Left hindlimb (tissue), 1 donor: ENCODE results near the gene IGFBP7.

Source experiments
- DNase-seq: peaks from one replicate; pipeline ENCODE4 v3.0.0-alpha.2; 2018

IGFBP7 gene

DNA sequence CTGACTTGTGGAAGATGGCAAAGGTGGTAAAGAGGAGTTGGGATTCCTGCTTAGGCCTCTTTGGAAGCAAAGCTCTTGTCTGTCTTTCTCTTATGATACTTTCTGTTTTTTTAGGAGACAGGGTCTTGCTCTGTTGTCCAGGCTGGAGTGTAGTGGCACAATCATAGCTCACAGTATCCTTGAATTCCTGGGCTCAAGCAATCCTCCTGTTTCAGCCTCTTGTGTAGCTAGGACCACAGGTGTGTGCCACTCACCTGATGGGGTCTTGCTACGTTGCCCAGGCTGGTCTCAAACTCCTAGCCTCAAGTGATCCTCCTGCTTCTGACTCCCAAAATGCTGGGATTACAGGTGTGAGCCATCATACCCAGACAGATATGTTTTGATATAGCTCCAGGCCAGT is 19.3 kb upstream of the IGFBP7 start:
- DNase-seq: no peak

DNA sequence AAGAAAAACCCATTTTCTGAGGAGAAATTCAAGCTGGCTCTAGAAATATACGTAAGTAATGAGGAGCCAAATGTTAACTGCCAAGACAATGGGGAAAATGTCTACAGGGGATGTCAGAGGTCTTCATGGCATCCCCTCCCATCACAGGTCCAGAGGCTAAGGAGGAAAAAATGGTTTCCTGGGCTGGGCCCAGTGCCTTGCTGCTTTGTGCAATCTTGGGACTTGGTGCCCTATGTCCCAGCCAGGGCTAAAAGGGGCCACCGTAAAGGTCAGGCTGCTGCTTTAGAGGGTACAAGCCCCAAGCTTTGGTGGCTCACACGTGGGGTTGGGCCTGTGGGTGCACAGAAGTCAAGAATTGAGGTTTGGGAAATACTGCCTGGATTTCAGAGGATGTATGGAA is 17.2 kb upstream of the IGFBP7 start:
- no peak for DNase-seq

DNA sequence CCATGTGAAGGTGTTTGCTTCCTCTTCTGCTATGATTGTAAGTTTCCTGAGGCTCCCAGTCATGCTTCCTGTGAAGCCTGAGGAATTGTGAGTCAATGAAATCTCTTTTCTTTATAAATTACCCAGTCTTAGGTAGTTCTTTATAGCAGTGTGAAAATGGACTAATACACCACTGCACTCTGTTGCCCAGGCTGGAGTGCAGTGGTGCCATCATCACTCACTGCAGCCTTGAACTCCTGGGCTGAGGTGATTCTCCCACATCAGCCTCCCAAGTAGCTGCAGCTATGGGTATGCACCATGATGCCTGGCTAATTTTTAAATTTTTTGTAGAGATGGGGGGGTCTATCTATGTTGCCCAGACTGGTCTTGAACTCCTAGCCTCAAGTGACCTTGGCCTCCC is 15.8 kb upstream of the IGFBP7 start:
- no peak for DNase-seq

DNA sequence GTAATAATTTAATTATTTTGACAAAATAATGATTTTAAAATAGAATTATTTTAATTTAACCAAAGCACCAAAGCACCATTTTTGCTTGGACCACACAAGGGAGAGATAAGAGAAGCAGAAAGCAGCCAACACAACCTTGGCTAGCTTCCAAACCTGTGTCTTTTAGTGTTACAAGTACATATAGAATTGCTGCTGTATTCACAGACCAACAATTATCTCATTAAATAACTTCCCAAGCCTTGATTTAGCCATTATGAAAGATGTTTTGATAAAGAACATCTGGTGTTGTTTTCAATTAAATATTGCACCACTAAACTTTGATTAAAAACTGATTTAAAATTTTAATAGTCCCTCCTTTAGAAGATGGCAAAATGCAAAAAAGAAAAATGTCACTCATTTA is 14.0 kb upstream of the IGFBP7 start:
- DNase-seq: no peak

DNA sequence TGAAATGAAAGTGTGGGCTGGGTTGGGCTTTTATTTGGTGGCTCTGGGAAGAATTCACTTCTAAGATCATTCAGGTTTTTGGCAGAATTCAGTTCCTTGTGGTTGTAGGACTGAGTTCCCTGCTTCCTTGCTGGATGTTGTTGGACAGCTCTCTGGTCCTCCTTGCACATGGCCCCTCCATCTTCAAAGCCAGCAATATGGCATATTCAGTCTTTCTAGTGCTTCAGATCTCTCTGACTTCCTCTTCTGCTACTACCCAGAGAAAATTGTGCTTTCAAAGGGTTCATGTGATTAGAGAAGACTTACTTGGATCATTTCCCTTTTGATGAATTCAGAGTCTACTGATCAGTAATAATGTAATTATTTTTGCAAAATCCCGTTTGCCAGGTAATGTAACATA is 12.8 kb upstream of the IGFBP7 start:
- no peak for DNase-seq

DNA sequence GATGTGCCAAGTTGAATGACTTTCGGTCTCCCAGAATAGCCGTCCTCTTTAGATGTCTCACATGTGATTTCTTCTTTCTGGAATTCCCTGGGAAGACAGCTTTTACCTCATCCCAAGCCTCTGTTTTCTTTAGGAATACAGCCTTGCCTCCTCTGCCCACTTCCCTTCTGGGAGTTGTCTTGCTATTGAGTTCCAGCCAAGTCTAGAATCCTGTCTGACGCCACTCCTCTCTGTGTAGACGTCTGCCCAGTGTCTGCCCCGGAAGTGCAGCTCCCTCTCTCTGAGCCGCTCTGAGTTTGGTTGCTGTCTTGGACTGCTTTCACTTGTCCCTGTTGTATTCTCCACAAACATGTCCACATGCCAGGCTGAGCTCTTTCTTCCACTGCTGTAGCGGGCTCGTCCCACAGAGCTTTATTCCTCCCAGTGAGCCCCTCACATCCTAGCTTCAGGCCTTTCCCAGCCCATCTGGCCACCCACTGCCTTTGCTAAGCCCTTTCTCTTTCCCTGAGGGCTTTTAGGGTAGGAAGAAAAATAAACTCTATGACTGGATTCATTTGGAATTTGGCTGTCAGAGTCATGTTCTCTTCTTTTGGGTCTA is 9.0 kb upstream of the IGFBP7 start:
- DNase-seq: peak; percentile 67

DNA sequence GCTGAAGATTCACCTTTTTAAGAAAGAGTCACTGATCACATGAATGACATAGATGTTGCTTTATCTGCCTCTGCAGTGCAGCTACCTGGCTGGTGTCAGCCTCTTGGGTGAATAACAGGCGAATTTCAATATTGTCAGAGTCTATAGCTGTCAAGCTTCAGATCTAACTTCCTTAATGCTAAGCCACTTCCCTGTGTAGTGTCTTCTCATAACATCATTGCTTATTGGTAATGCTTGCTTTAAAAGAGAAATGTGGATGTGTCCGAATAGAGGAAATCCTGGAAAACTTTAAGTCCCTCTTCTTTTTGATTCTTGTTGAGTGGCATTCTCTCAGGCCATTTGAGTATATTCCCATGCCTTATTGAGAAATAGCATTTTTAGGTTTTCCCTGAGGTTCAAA is 7.3 kb upstream of the IGFBP7 start:
- no peak for DNase-seq

DNA sequence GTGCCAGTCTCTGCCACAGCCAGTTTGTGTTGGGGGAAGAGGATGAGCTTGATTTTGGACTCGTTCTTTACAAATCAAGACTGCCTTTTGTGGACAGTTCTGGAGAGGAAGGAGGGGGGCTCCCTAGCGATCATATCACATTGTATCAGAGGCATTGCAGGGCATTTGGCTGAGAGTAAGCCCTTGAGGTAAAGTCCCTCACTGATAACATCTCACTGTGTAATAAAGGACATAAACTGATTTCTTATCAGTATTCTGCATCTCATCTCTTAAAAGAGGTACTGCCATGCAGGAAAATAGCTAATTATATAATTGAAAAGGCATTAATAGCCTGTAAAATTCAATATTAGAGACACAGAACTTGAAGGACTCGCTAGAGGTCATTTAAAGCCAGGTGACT is 6.1 kb upstream of the IGFBP7 start:
- DNase-seq: no peak

DNA sequence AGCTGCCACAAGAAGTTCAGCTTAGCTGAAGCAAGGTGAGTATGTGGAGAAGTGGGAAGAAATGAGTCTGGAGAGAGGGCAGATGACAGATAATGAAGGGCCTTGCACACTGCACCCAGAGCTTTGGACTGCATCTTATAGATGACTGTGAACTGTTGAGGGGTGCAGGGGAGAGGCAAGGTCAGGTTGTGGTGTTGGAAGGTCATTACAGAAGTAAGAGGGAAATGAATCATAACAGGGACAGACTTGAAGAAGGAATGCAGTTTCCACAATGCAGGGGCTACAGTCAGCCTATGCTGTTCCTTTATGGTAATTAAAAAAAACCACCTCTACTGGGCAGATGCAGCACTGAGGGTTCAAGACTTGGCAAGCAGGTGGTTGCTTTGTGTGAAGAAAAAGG is 4.8 kb upstream of the IGFBP7 start:
- no peak for DNase-seq

DNA sequence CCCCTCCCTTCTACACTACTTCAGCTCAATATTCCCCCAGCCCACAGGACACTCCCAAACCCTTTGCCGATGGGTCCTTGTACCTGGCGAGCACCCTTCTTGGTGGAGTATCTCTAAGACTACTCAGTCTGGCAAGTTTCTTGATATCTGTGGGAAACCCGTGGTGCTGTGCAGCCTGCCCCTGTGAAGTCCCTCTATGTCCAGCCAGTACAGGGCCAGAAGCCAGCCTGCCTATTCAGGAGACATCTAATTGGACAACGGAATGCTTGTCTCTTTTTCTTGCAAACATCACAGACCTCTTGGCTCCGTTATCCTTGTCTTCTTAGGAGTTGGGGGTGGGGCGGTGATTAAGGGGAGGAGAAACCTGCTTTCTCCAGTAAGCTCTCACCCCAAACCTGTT is 3.7 kb upstream of the IGFBP7 start:
- DNase-seq: no peak

DNA sequence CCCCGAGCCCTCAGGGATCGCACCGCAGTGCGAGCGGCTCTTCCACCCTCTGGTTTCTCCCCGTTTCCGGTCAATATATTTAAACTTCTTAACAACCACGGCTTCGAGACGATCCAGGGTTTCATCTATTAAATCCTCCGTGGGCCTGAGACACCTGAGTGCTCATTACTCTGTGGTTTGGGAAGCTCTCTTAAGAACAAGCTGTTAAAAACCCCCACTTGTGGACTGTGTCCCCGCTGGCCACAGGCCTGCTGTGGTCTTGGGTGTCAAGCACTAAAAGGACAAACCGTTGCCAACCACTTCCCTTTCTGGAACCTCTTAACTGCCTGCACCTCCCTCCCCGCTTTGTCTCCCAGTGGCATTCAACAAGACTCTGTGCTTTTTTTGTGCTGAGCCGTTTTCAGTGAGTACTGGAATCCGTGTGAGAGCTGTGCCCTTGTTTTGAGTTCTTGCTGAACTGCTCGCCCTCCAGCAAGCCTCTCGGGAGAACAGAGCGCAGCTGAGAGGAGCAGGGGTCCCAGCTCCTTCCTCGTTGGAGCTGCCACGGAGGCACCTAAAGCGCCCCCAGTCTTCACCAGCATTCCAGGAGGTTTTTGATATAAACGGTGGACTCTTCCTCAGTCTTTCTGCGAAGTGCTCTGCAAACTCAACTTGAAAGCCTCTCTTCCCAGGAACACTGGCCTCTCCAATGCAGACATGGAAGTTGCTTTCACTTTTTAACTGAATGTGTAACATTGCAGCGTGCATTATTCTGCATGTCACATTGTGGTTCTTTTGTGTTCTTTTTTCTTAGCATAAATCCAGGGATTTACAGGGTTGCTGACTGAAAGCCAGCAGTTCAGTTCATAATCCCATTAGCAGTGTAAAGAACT is 691 bp upstream of the IGFBP7 start:
- peak; percentile 71 for DNase-seq

DNA sequence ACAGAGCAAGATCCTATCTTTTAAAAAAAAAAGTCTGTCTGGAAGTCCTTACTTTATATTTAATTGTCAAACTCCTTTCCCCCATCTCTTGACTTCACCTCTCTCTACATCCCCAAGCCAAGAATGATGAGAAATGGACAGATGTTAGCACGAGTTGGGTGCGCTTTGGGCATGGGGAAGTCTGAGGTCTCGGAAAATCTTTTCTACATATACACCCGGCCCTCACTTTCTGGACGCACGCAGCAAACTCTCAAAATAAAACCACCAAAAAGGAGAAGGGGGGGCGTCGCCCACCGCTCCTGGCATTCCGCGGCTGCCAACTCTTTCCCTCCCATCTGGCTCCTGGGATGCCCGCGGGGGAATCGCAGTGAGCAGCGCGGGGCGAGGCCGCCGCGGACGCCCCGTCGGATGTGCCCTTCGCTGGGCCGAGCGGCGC is 756 bp downstream of the IGFBP7 start:
- DNase-seq: no peak

DNA sequence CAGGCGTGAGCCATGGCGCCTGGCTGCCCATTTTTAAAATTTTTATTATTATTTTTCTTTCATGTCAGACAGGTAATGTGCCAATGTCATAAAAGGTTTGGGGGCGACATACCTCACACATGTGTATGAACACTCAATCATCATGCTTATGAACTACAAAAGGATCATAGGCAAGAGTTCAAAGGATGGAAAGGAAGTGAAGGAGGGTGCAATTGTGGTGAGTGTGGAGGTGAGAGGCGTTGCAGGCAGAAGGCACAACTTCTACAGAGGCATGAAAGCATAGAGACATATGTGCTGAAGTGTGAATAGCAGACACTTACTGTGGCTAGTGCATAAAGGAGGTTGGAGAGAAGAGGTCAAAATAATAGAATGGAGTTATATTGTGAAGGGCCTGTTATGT is 4.0 kb downstream of the IGFBP7 start:
- no peak for DNase-seq

DNA sequence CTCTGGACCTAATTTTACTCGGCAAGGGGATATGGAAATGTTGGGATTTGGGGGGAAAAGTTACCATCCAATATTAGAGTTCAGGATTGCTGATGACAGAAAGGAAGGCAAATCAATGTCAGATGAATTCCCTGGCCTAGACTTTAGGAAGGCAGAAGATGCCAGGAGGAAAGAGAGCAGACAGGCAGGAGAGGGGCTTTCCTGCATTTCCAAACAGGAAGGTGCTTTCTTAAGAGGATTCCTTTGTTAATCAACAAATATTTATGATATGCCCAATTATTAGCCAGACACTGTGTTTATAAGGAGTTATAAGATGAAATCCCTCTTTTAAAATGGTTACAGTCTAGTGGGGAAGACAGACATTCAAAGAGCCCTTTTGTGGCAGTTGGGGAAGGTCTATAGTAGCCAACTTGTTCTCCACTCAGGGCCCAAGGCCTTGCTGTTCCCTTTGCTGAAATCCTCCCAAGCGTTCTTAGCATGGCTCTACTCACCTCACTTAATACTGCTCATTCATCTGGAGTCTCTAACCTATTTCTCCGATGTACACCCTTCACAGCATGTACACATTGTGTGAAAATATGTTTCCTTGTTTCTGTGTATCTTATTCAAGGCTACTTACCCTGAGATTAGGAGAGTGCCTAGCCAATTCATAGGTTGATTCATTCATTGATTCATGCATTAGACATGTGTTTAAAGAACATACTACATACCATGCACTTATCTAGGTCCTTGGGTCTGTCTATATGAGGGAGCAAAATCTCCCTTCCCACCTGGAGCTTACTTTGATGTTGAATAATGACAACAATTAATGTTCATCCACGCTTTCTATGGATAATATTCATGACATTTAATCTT is 5.3 kb downstream of the IGFBP7 start:
- no peak for DNase-seq

DNA sequence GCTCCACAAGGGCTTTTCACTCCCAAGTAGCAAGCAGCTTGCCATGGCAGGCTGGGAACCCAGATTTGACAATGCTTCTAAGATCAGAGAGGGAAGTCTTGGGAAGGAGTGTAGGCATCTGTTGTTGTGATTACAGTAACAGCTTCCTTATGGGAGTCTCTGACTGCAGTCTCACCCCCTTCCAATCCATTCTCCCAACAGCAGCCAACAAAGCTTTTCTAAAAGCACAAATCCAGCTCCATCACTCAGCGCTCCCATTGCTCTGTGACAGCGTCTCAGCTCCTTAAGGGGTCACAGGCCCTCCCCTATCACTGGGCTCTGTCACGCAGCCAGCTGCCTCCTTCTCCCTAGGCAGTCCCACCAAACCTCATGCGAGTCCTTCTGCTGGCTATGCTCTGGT is 7.1 kb downstream of the IGFBP7 start:
- DNase-seq: no peak

DNA sequence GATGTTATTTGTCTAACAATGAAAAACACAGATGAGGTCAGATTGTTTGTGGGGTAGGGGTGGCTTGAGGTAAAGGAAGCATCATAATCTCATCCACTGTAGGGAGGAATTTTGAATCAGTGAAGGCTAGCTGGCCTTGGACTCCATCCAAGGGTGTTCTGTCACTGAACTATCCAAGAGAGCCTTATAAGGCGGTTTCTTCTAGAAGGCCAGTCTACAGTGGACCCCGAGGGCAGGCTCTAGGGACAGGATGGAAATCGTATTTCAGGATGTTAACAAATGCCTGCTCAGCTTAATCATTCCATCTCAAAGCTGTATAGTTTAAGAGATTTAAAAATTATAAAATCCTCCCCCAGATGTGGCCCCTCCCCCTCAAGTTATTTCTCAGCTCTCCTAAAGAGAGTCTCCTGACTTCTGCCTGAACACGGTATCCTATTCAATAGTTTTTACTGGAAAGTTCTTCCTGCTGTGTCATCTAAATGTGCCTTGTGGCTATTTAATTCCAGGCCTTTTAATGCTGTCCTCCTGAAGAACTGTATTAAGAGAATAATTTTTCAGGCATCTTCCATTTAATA is 8.0 kb downstream of the IGFBP7 start:
- DNase-seq: peak; percentile 69

DNA sequence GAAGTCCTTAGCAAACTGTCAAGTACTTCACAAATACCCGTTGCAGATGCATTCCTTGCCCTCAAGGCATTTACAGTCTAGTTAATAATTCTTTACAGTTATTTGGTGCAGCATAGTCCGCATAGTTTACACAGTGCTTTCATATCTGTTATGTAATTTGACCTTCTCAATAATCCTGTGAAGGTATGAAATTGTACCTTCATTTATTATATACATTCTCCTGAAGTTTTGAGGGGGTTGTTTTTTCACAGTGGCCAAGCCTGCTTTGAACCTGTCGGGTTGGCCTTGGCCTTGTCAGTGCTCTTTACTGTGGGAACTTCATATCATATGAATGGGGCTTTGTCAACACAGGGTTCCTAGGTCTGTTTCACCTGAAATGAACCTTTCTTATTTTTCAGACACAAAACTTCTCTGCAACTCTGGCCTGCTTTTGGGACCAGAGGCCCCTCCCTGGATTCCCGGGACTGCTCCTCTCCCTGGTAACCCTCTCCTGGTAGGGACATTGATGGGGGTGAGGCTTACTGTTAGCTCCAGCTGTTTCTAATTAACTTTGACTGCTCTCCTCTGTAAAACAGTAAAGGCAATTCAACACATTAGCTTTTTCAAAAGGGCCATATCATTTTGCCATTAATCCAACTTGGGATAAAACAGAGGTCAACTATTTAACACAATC is 9.1 kb downstream of the IGFBP7 start:
- DNase-seq: no peak

DNA sequence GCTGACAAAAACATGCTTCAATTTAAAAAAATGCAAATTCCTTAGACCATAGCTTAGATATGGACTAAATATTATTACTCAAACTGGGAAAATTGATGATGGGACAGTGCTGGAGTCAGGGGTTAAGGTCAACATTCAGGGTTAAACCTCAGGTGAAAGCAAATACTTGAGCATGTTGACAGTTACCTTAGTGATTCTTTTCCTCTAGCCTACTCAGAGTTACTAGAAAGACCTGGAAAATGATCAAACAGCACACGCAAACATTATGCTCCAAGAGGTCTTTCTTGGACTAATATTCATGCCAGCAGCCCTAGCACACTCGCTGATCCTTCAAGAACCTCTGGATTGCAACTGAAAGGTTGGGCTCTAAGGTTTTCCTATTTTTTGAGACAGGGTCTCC is 10.8 kb downstream of the IGFBP7 start:
- no peak for DNase-seq

DNA sequence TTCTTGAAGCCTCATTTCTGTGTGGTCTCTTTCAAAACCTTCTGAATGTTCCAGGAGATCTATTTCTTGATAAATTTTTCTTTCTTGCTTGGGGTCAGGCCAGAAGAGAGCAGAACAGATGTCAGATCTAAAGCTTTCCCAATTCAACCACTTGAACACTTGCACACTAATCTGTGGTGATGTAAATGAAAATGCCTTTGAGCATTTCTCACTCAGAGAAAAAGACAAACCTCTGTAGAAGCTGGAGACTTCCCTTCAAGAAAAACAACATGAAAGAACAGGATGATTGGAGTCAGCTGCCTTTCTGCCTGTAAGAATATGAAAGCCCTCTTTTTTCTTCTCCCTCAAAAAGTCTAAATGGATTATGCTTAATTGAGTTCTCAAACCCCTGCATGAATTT is 11.2 kb downstream of the IGFBP7 start:
- no peak for DNase-seq

DNA sequence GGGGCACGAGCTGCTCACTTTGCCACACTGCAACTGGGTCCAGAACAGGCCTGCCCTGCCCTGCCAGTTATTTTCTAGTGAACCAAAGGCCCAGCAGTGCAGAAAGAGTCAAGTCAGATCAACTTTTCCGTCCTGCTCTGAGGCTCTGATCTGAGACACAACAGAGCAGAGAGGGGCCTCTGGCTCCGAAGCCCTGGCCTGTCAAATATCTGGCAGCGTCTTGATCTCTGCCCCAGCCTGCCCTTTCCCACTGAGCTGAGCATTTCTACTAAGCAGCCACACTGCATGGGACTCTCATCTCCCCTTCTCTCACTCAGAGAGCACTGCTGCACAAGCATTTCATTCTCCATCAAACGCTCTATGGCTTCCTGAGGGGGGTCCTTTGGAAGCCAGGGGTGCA is 11.8 kb downstream of the IGFBP7 start:
- DNase-seq: no peak

DNA sequence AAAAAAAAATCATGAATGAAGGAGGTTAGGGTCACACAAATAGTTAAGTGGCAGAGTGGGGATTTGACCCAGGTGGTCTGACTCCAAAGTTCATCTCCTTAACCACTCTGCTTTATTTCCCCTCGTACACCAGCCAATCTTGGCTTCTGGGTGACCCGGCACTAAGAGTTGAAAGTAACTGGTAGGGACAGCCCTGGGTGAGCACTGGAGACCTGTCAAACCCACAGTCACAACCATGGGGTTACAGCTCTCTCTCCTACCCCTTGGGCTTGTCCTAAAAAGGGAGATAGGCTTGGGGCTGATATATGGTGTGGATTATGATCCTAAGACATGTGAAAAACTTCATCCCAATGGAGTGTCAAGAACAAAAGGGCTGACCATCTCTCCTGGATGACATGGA is 12.5 kb downstream of the IGFBP7 start:
- DNase-seq: no peak

DNA sequence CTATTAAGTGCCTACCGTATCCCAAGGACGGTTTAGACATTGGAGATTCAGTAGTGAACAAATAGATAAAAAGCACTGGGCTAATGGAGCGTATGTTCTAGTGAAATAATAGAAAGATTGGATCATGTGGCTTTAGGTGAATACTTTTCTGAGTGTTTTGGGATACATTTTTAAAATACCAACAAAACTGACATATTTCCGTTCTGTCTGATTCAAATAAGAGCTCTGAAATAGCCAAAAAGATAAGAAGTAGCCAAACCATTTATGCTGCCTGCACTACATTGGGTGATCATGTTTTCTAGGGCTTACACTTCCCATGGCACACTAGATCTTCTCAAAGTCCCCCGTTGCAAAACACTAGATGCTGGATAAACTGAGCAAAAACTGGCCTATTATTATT is 14.2 kb downstream of the IGFBP7 start:
- DNase-seq: no peak

DNA sequence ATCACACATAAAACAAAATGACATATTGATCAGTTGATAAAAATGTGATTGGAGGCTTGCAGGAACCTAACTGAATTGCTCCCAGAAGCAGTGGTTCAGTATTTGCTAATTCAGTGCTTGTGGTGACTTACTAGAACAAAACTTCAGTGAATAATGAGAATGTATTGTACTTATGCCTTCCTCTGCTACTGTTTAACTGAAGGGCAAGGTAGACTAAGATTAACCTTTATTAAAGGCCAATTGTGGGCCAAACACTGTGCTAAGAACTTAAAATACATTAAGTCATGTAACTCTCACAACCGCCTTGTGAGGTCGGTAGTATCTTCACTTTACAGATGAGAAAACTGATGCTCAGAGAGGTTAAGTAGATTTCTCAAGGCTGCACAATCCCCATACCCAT is 14.9 kb downstream of the IGFBP7 start:
- DNase-seq: no peak
